Raji (cell line): Measurements from ENCODE around the gene OR2S2.

Experiments
- POLR2A ChIP-seq: IDR thresholded peaks from 2 replicates; pipeline ENCODE4 v1.6.1; 2011; ENCODE audit warnings: low read depth, low read length, control low read depth; ENCODE audit not compliant: insufficient read depth

OR2S2 gene

GRCh38 chr9:35907711-35908503, 50.0 kb downstream of the OR2S2 start:
- TF ChIP-seq POLR2A = no peak
